Measurements from ENCODE around the gene SAMD1.

The SAMD1 gene

GRCh38 chr19:14090509-14091080, at the start of gene SAMD1:
Gene SAMD1 (minus strand): TSS chr19:14090751.
- DNase-seq, result peak; percentile 91

GRCh38 chr19:14139944-14140343, 49.4 kb upstream of the SAMD1 start:
- DNase-seq, result no peak

GRCh38 chr19:14138576-14139265, 48.2 kb upstream of the SAMD1 start:
- DNase-seq, result no peak

GRCh38 chr19:14136509-14137281, 46.1 kb upstream of the SAMD1 start, which contains the start of gene ASF1B:
Gene ASF1B (minus strand): TSS chr19:14136589. CDS start chr19:14136456, 133 bp downstream.
- DNase-seq, result peak; percentile 98

- DNase-seq, result no peak
Measured at GRCh38 chr19:14135985-14136508, 45.5 kb upstream of the SAMD1 start.

- no peak for DNase-seq
Measured at GRCh38 chr19:14135355-14135754, 44.8 kb upstream of the SAMD1 start.

GRCh38 chr19:14127929-14128509, 37.5 kb upstream of the SAMD1 start:
- no peak for DNase-seq

GRCh38 chr19:14127176-14127575, 36.6 kb upstream of the SAMD1 start:
- no peak for DNase-seq

- no peak for DNase-seq
Measured at GRCh38 chr19:14122924-14123323, 32.4 kb upstream of the SAMD1 start.

GRCh38 chr19:14120497-14120780, 29.9 kb upstream of the SAMD1 start:
- DNase-seq, result no peak

GRCh38 chr19:14119644-14120496, 29.3 kb upstream of the SAMD1 start:
- no peak for DNase-seq

GRCh38 chr19:14119146-14119545, 28.6 kb upstream of the SAMD1 start:
- DNase-seq, result no peak

- DNase-seq, result peak; percentile 60
Measured at GRCh38 chr19:14118165-14119051, 27.9 kb upstream of the SAMD1 start.

- peak; percentile 99 for DNase-seq
Measured at GRCh38 chr19:14117668-14118164, 27.2 kb upstream of the SAMD1 start, which contains the start of gene PRKACA. Gene PRKACA (minus strand): TSS chr19:14117762. CDS start chr19:14117547, 215 bp downstream.

- DNase-seq, result peak; percentile 14
Measured at GRCh38 chr19:14116918-14117578, 26.5 kb upstream of the SAMD1 start.

GRCh38 chr19:14116525-14116917, 26.0 kb upstream of the SAMD1 start:
- no peak for DNase-seq

GRCh38 chr19:14115756-14116155, 25.2 kb upstream of the SAMD1 start:
- no peak for DNase-seq

- peak; percentile 61 for DNase-seq
Measured at GRCh38 chr19:14114854-14115253, 24.3 kb upstream of the SAMD1 start.

GRCh38 chr19:14114439-14114838, 23.9 kb upstream of the SAMD1 start:
- DNase-seq, result no peak

- DNase-seq, result peak; percentile 46
Measured at GRCh38 chr19:14113762-14114414, 23.3 kb upstream of the SAMD1 start.

All from CD4-positive, alpha-beta T cell treated with Interleukin-12 subunit alpha and Interleukin-12 subunit beta, for 1 hour (primary cell).